ENCODE results near the gene KIAA0753.

Gene KIAA0753

GRCh38 chr17:6640536-6641246, at the start of gene KIAA0753, which contains the start of gene TXNDC17:
Gene KIAA0753 (minus strand): TSS chr17:6640711. CDS start chr17:6635103, 5,608 bp downstream.
Gene TXNDC17 (plus strand): TSS chr17:6641060. CDS start chr17:6641083, 23 bp downstream.
- peak; percentile 70 for DNase-seq (ENCODE audit: low read depth)

- DNase-seq (ENCODE audit: low read depth): no peak
These were observed 48.4 kb upstream of the KIAA0753 start for GRCh38 chr17:6688944-6689343.

- DNase-seq (ENCODE audit: low read depth): no peak
These were observed 45.5 kb upstream of the KIAA0753 start for GRCh38 chr17:6686026-6686425.

- no peak for DNase-seq (ENCODE audit: low read depth)
These were observed 44.6 kb upstream of the KIAA0753 start for GRCh38 chr17:6684881-6685767.

- no peak for DNase-seq (ENCODE audit: low read depth)
These were observed 43.9 kb upstream of the KIAA0753 start for GRCh38 chr17:6684460-6684783.

- DNase-seq (ENCODE audit: low read depth): no peak
These were observed 43.4 kb upstream of the KIAA0753 start for GRCh38 chr17:6683730-6684459.

- no peak for DNase-seq (ENCODE audit: low read depth)
These were observed 42.7 kb upstream of the KIAA0753 start for GRCh38 chr17:6683081-6683684.

- DNase-seq (ENCODE audit: low read depth): no peak
These were observed 41.8 kb upstream of the KIAA0753 start for GRCh38 chr17:6682339-6682738.

GRCh38 chr17:6681671-6682070, 41.2 kb upstream of the KIAA0753 start:
- no peak for DNase-seq (ENCODE audit: low read depth)

GRCh38 chr17:6681176-6681575, 40.7 kb upstream of the KIAA0753 start:
- no peak for DNase-seq (ENCODE audit: low read depth)

- no peak for DNase-seq (ENCODE audit: low read depth)
These were observed 38.7 kb upstream of the KIAA0753 start for GRCh38 chr17:6679241-6679640.

GRCh38 chr17:6677946-6678345, 37.4 kb upstream of the KIAA0753 start:
- no peak for DNase-seq (ENCODE audit: low read depth)

GRCh38 chr17:6677158-6677831, 36.8 kb upstream of the KIAA0753 start:
- no peak for DNase-seq (ENCODE audit: low read depth)

GRCh38 chr17:6676802-6677157, 36.3 kb upstream of the KIAA0753 start:
- no peak for DNase-seq (ENCODE audit: low read depth)

GRCh38 chr17:6675201-6675825, 34.8 kb upstream of the KIAA0753 start:
- DNase-seq (ENCODE audit: low read depth): no peak

- DNase-seq (ENCODE audit: low read depth): no peak
These were observed 34.1 kb upstream of the KIAA0753 start for GRCh38 chr17:6674586-6674985.

- DNase-seq (ENCODE audit: low read depth): no peak
These were observed 30.9 kb upstream of the KIAA0753 start for GRCh38 chr17:6671431-6671830.

GRCh38 chr17:6670999-6671398, 30.5 kb upstream of the KIAA0753 start:
- no peak for DNase-seq (ENCODE audit: low read depth)

GRCh38 chr17:6670571-6670970, 30.1 kb upstream of the KIAA0753 start:
- no peak for DNase-seq (ENCODE audit: low read depth)

- DNase-seq (ENCODE audit: low read depth): no peak
These were observed 29.1 kb upstream of the KIAA0753 start for GRCh38 chr17:6669479-6670212.
